ENCODE results near the gene CFAP299.
"Not testable (repeated sequence)": the region's sequence is repeated elsewhere in the genome, so short reads cannot be mapped to it uniquely, and the experiment has no call there.

The CFAP299 gene

DNA sequence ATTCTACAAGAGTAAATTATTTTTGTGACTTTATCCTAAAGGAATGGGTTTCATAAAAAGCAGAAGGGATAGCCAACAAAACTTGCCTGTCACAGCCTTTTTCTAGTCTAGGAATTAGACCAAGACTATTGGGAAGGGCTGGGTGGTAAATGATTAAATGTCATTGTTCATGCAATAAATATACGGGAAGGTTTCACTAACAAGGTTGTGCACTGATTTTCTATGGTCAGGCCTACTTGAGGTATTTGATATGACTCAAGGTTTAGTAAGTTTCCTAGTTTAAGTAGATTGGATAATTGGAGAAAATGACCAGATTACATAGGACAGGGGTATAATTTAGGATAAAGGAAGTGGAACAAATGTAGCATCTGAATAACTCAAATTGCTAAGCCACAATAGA lies 445.9 kb downstream of the CFAP299 start:
- no peak for DNase-seq (ENCODE audit: low spot score)
- in situ Hi-C loops (cut with MboI; ENCODE audit: low pct_unique_long_range_greater_than_20kb, low sequenced_read_pairs, unreplicated experiment), result no loop called here
- TF ChIP-seq, protein P1, sequence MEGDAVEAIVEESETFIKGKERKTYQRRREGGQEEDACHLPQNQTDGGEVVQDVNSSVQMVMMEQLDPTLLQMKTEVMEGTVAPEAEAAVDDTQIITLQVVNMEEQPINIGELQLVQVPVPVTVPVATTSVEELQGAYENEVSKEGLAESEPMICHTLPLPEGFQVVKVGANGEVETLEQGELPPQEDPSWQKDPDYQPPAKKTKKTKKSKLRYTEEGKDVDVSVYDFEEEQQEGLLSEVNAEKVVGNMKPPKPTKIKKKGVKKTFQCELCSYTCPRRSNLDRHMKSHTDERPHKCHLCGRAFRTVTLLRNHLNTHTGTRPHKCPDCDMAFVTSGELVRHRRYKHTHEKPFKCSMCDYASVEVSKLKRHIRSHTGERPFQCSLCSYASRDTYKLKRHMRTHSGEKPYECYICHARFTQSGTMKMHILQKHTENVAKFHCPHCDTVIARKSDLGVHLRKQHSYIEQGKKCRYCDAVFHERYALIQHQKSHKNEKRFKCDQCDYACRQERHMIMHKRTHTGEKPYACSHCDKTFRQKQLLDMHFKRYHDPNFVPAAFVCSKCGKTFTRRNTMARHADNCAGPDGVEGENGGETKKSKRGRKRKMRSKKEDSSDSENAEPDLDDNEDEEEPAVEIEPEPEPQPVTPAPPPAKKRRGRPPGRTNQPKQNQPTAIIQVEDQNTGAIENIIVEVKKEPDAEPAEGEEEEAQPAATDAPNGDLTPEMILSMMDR (IDR thresholded peaks at IDR 0.05; ENCODE audit: extremely low read depth, insufficient read depth, missing control alignments), result no peak

GRCh38 chr4:80787306-80787705 lies 451.8 kb downstream of the CFAP299 start:
- DNase-seq (ENCODE audit: low spot score), result no peak
- TF ChIP-seq, protein P1 (IDR thresholded peaks at IDR 0.05; ENCODE audit: extremely low read depth, insufficient read depth, missing control alignments), result no peak
- in situ Hi-C loops (cut with MboI; ENCODE audit: low pct_unique_long_range_greater_than_20kb, low sequenced_read_pairs, unreplicated experiment), result no loop called here

DNA sequence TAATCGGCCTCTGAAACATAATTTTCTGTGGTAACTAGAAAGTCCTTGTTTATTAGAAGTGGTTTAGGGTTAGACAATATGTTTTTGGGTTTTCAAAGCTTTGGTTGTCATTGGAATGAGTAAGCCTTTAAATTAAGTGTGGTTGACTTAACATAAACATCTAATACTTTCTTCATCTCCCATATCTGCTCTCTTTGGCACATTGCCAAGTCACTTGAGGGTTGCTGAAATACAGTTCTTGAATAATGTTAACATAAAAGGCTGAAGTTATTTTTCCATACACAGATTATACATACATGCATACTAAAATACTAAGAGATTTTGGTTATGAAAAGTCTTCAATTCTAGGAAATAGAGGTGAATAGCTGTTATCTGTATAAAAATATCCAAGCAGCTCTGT lies 453.3 kb downstream of the CFAP299 start:
- DNase-seq (ENCODE audit: low spot score), result no peak
- in situ Hi-C loops (cut with MboI; ENCODE audit: low pct_unique_long_range_greater_than_20kb, low sequenced_read_pairs, unreplicated experiment), result no loop called here

DNA sequence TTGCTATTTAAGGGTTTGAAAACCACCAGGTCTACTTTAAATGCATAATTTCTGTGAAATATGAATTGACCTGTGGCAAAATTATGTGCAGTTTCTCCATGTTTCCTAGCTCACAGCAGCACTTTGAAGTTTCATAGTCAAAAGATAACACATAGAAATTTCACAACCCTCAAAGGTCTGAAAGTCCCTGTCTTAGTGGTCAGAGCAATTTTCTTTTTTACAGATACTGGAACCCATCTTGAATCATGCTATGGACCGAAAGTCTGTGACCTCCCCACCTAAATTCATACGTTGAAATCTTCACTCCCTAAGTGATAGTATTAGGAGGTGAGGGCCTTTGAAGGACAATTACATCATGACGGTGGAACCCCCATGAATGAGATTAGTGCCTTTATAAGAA lies 454.6 kb downstream of the CFAP299 start:
- TF ChIP-seq, protein P1 (IDR thresholded peaks at IDR 0.05; ENCODE audit: extremely low read depth, insufficient read depth, missing control alignments), result no peak
- no peak for DNase-seq (ENCODE audit: low spot score)
- in situ Hi-C loops (cut with MboI; ENCODE audit: low pct_unique_long_range_greater_than_20kb, low sequenced_read_pairs, unreplicated experiment), result no loop called here

More for the DNA sequence above, 453.3 kb downstream of the CFAP299 start:
- TF ChIP-seq, protein P1 (IDR thresholded peaks at IDR 0.05; ENCODE audit: extremely low read depth, insufficient read depth, missing control alignments), result no peak

- DNase-seq (ENCODE audit: low spot score); in situ Hi-C loops (cut with MboI; ENCODE audit: low pct_unique_long_range_greater_than_20kb, low sequenced_read_pairs, unreplicated experiment): not testable (repeated sequence)
Measured at GRCh38 chr4:80793660-80794059, 458.1 kb downstream of the CFAP299 start.

GRCh38 chr4:80798082-80798481 lies 462.6 kb downstream of the CFAP299 start:
- no peak for DNase-seq (ENCODE audit: low spot score)
- in situ Hi-C loops (cut with MboI; ENCODE audit: low pct_unique_long_range_greater_than_20kb, low sequenced_read_pairs, unreplicated experiment), result no loop called here
- TF ChIP-seq, protein P1 (IDR thresholded peaks at IDR 0.05; ENCODE audit: extremely low read depth, insufficient read depth, missing control alignments), result no peak

DNA sequence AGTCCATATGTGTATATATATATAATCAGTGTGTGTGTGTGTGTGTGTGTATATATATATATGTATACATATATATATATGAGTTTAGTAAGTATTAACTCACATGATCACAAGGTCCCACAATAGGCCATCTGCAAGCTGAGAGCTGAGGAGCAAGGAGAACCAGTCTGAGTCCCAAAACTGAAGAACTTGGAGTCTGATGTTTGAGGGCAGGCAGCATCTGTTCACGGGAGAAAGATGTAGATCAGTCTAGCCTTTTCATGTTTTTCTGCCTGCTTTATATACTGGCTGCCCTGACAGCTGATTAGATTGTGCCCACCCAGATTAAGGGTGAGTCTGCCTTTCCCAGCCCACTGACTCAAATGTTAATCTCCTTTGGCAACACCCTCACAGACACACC lies 465.2 kb downstream of the CFAP299 start:
- in situ Hi-C loops (cut with MboI; ENCODE audit: low pct_unique_long_range_greater_than_20kb, low sequenced_read_pairs, unreplicated experiment); DNase-seq (ENCODE audit: low spot score): not testable (repeated sequence)

- no peak for DNase-seq (ENCODE audit: low spot score)
- in situ Hi-C loops (cut with MboI; ENCODE audit: low pct_unique_long_range_greater_than_20kb, low sequenced_read_pairs, unreplicated experiment), result no loop called here
- TF ChIP-seq, protein P1 (IDR thresholded peaks at IDR 0.05; ENCODE audit: extremely low read depth, insufficient read depth, missing control alignments), result no peak
Measured at GRCh38 chr4:80803337-80803736, 467.8 kb downstream of the CFAP299 start.

Measured in GM13977 (cell line).